Measurements from ENCODE around the gene DPP9. TPM values are rescaled to one million over a fixed set of nuclear protein-coding genes. Genes with fewer than 3 reads are reported as not detected.

DPP9 gene
- total RNA-seq, 1 experiment from 2014 or later, result 46.4 TPM

DNA sequence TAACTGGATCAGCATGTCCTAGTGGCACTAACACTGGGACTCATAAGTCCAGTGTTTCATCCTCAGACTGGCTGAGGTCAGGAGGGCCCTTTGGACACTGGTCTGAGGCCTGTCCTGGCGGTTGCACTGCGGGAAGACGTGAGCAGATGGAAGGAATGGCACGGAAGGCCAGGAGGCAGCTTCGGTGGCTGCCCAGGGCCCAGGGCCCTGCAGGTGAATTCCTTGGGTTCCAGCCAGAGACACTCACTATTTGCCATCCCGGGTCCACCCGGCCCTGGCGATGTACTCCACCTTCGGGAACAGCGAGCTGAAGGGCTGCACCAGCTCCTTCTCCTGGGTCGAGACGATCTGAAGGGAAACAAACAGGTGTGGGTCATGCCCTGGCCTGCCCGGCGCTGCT lies 26.3 kb downstream of the DPP9 start:
- no peaks in the 10 kb centered on the region for H4K20me1 ChIP-seq (ENCODE audit: control insufficient read depth, insufficient read depth, insufficient read length)
- H3K4me1 ChIP-seq (ENCODE audit: insufficient read depth, low read length), result no peaks in the 10 kb centered on the region
- H3K27me3 ChIP-seq (ENCODE audit: insufficient read depth, low read length), result no peaks in the 10 kb centered on the region
- no peak overlapping the region for H3K4me2 ChIP-seq (ENCODE audit: insufficient read depth, insufficient read length, low read length)
- H2BK15ac ChIP-seq (ENCODE audit: low read depth, low read length), result no peak overlapping the region
- no peaks in the 10 kb centered on the region for H3K79me1 ChIP-seq (ENCODE audit: insufficient read depth, low read depth, low read length, poor library complexity, severe bottlenecking)
- no peak overlapping the region for H2BK120ac ChIP-seq (ENCODE audit: low read depth, low read length, poor library complexity, severe bottlenecking)
- H3K9me3 ChIP-seq (ENCODE audit: control insufficient read depth, low read depth, low read length), result no peaks in the 10 kb centered on the region
- no peak for TF ChIP-seq CTCF (conservative IDR thresholded peaks at IDR 0.05)
- no peak overlapping the region for H3K4ac ChIP-seq (ENCODE audit: low read depth, low read length)
- no peak overlapping the region for H3K14ac ChIP-seq (ENCODE audit: insufficient read depth, low read length)
- no peaks in the 10 kb centered on the region for H3K79me2 ChIP-seq (ENCODE audit: insufficient read depth, low read length)
- Mint-ChIP-seq H3K27me3 (ENCODE audit: low read depth) (no peaks in the 10 kb centered on the region), H3K27ac (peak overlapping the region in 1 of 3 experiments; percentile 85; a peak in 2 of 7 replicates), H3K4me3 (no peak overlapping the region), H3K4me1 (no peaks in the 10 kb centered on the region), H3K9me3 (no peaks in the 10 kb centered on the region), H3K36me3 (ENCODE audit: insufficient read depth in 1 of 3, low read depth in 3 of 3) (peaks cover 26 to 84% (median 73%) of the 10 kb centered on the region in 3 experiments)
- H3K18ac ChIP-seq (ENCODE audit: insufficient read length, low read depth, low read length), result no peak overlapping the region
- no peak overlapping the region for H2BK20ac ChIP-seq (ENCODE audit: low read depth, low read length, poor library complexity, severe bottlenecking)
- no peak overlapping the region for H2BK12ac ChIP-seq (ENCODE audit: insufficient read length, low read depth, low read length)
- no peak overlapping the region for H2BK5ac ChIP-seq (ENCODE audit: insufficient read length, low read length)
- no peak overlapping the region for H2AFZ ChIP-seq (ENCODE audit: low read length)
- no CpG with 5 or more reads among the region's 14 CpGs for WGBS (ENCODE audit: extremely low coverage, insufficient read length, low lambda C conversion rate)
- no peak overlapping the region for H4K8ac ChIP-seq (replicated peaks; ENCODE audit: insufficient read length, low read depth, low read length)
- H2AK5ac ChIP-seq (ENCODE audit: insufficient read length, low read length), result no peak overlapping the region
- H3T11ph ChIP-seq (ENCODE audit: low read length), result no peak overlapping the region
- DNase-seq, result no peak
- H4K5ac ChIP-seq (ENCODE audit: insufficient read length, low read depth, low read length), result no peak overlapping the region
- H4K91ac ChIP-seq (ENCODE audit: insufficient read length, low read depth, low read length), result no peak overlapping the region
- no peak overlapping the region for H3K27ac ChIP-seq (ENCODE audit: insufficient read length, low read depth, low read length)
- H3K23ac ChIP-seq (ENCODE audit: insufficient read length, low read depth, low read length), result no peak overlapping the region
- no peaks in the 10 kb centered on the region for H3K23me2 ChIP-seq (ENCODE audit: insufficient read length, low read depth, low read length, poor library complexity, severe bottlenecking)
- H3K56ac ChIP-seq (ENCODE audit: insufficient read length, low read depth, low read length), result no peak overlapping the region
- no peak overlapping the region for H3K9ac ChIP-seq (ENCODE audit: extremely low read depth, insufficient read length, low read length)
